HG02884 (cell line): ENCODE results near the gene APOC3.

Source experiments
- ATAC-seq: cut with Tn5 transposase; IDR thresholded peaks from one replicate; pipeline ENCODE4 v1.9.1; 2021; ENCODE audit warnings: mild to moderate bottlenecking, moderate library complexity; ENCODE audit not compliant: unreplicated experiment

APOC3 gene

GRCh38 chr11:116829525-116830183 lies at the start of gene APOC3:
APOC3 (plus strand) TSS chr11:116829907; CDS start chr11:116830583, 676 bp downstream.
- ATAC-seq: no peak

GRCh38 chr11:116782728-116783127 lies 47.0 kb upstream of the APOC3 start:
- no peak for ATAC-seq

- ATAC-seq: no peak
Observed at GRCh38 chr11:116786326-116786725, 43.4 kb upstream of the APOC3 start.

- ATAC-seq: no peak
Observed at GRCh38 chr11:116786966-116787365, 42.7 kb upstream of the APOC3 start.

- no peak for ATAC-seq
Observed at GRCh38 chr11:116787436-116787785, 42.3 kb upstream of the APOC3 start.

- ATAC-seq: peak; percentile 87
Observed at GRCh38 chr11:116787786-116788486, 41.8 kb upstream of the APOC3 start, which contains the start of gene ZPR1. ZPR1 (minus strand) TSS chr11:116788023; CDS start chr11:116787990, 33 bp downstream.

- ATAC-seq: no peak
Observed at GRCh38 chr11:116788534-116788933, 41.2 kb upstream of the APOC3 start.

- no peak for ATAC-seq
Observed at GRCh38 chr11:116788975-116789374, 40.7 kb upstream of the APOC3 start.

- no peak for ATAC-seq
Observed at GRCh38 chr11:116790167-116791001, 39.3 kb upstream of the APOC3 start.

GRCh38 chr11:116791002-116791812 lies 38.5 kb upstream of the APOC3 start:
- no peak for ATAC-seq

GRCh38 chr11:116791813-116792143 lies 37.9 kb upstream of the APOC3 start, which contains the start of gene APOA5:
APOA5 (minus strand) TSS chr11:116791879; CDS start chr11:116791860, 19 bp downstream.
- ATAC-seq: no peak

GRCh38 chr11:116792144-116792868 lies 37.4 kb upstream of the APOC3 start:
- no peak for ATAC-seq

- ATAC-seq: no peak
Observed at GRCh38 chr11:116792869-116793771, 36.6 kb upstream of the APOC3 start.

GRCh38 chr11:116793772-116794097 lies 36.0 kb upstream of the APOC3 start:
- no peak for ATAC-seq

GRCh38 chr11:116794851-116795250 lies 34.9 kb upstream of the APOC3 start:
- no peak for ATAC-seq

GRCh38 chr11:116796548-116796947 lies 33.2 kb upstream of the APOC3 start:
- no peak for ATAC-seq

- ATAC-seq: no peak
Observed at GRCh38 chr11:116797816-116798215, 31.9 kb upstream of the APOC3 start.

GRCh38 chr11:116798368-116798767 lies 31.3 kb upstream of the APOC3 start:
- ATAC-seq: no peak

- ATAC-seq: no peak
Observed at GRCh38 chr11:116800610-116801009, 29.1 kb upstream of the APOC3 start.
